ENCODE measurements around the gene MIA2. TPM values are rescaled to one million over a fixed set of nuclear protein-coding genes. Genes with fewer than 3 reads are reported as not detected.

The MIA2 gene
- total and polyA plus RNA-seq, 4 donors: 24.9 to 32.2 (median 28.3) TPM

DNA sequence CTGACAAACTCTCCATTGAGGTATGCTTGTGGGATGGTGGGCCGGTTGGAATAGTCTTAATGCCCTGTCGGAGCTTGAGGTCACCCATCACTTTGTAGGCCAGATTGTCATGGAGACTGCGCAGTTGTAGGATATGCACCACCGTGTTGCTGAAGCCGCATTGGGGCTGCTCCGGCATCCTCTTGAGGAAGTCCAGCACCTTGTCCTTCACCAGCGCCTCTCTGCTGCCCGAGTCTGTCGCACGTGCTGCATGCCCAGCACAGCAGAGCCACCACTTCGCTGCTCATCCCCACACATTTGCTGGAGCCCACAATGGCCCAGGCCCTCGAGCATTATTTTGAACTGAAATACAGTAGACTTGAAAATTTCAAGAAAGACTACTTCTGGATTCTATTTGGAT is 136.7 kb downstream of the MIA2 start:
- Histone ChIP-seq H3K9ac (ENCODE audit: insufficient read depth in 1 of 2, low read length in 2 of 2) (no peak overlapping the region), H3K4me3 (no peak overlapping the region), H3K27me3 (ENCODE audit: control insufficient read depth in 3 of 3, insufficient read depth in 3 of 3, low read length in 2 of 3) (no peaks in the 10 kb centered on the region), H3K9me3 (ENCODE audit: control insufficient read depth in 4 of 4, insufficient read depth in 3 of 4, low read length in 3 of 4) (no peaks in the 10 kb centered on the region), H3K27ac (ENCODE audit: low read depth in 1 of 2, low read length in 1 of 2) (no peak overlapping the region), H3K36me3 (ENCODE audit: control insufficient read depth in 4 of 4, insufficient read depth in 4 of 4, low read length in 4 of 4) (peaks cover 0 to 9% (median 1%) of the 10 kb centered on the region in 4 donors), H3K4me1 (ENCODE audit: control insufficient read depth in 5 of 5, insufficient read depth in 5 of 5, low read length in 5 of 5) (peaks cover 0 to 4% (median 0%) of the 10 kb centered on the region in 5 donors)
- DNase-seq (no peak), ATAC-seq (ENCODE audit: insufficient read depth, low FRiP score) (no peak)
- WGBS, 2 donors: 95 to 96% methylated on average over 12 of the region's 12 CpGs
- no peak for TF ChIP-seq CTCF (IDR thresholded peaks at IDR 0.05; ENCODE audit: control extremely low read depth, extremely low read depth)

DNA sequence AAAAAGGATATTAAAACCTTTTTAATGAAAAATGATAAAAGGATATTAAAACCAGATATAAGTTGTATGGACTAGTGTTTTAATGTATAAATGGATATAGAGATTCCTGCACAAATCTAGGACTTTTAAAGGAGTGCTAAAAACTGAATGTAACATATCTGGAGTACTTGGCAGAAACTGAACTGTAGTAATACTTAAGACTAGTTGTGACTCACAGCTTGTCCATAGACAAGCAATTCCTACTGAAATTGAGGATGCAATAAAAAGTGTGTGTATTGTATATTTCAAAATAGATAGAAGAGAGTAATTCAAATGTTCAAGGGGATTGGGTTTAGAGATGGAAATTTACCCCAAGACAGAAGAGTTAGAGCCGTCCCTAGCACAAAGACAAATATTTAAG is 138.9 kb downstream of the MIA2 start:
- no peak for TF ChIP-seq CTCF (IDR thresholded peaks at IDR 0.05; ENCODE audit: control extremely low read depth, extremely low read depth)
- H3K4me1 ChIP-seq (ENCODE audit: control insufficient read depth in 5 of 5, insufficient read depth in 5 of 5, low read length in 5 of 5): peaks cover 0 to 8% (median 0%) of the 10 kb centered on the region in 5 donors
- H3K27me3 ChIP-seq (ENCODE audit: control insufficient read depth in 3 of 3, insufficient read depth in 3 of 3, low read length in 2 of 3): no peaks in the 10 kb centered on the region
- no peak overlapping the region for H3K27ac ChIP-seq (ENCODE audit: low read depth in 1 of 2, low read length in 1 of 2)
- 94 to 96% methylated on average over 1 of the region's 1 CpG for WGBS, 2 donors
- ATAC-seq (ENCODE audit: insufficient read depth, low FRiP score): no peak
- no peak overlapping the region for H3K9ac ChIP-seq (ENCODE audit: insufficient read depth in 1 of 2, low read length in 2 of 2)
- DNase-seq: no peak
- peaks cover 0 to 6% (median 1%) of the 10 kb centered on the region in 4 donors for H3K36me3 ChIP-seq (ENCODE audit: control insufficient read depth in 4 of 4, insufficient read depth in 4 of 4, low read length in 4 of 4)
- no peak overlapping the region for H3K4me3 ChIP-seq
- no peaks in the 10 kb centered on the region for H3K9me3 ChIP-seq (ENCODE audit: control insufficient read depth in 4 of 4, insufficient read depth in 3 of 4, low read length in 3 of 4)

DNA sequence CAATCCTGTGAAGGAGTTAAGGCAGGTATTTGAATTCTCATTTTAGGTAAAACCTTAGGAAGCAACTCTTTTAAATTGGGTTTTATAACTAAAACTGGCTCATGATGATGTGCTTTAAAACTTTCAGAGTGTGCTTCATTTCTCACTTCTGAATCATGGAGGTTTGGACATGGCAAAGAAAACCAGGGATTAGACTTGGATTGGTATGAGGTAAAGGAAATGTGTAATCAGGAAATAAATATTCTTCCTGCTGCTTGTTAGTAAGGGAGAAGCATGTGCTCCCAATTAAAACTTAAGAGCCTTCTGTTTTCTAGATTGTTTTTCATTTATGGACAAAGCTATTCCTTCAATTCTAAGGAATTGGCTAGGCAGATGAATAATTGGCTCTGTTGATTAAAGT is 141.1 kb downstream of the MIA2 start:
- no peaks in the 10 kb centered on the region for H3K27me3 ChIP-seq (ENCODE audit: control insufficient read depth in 3 of 3, insufficient read depth in 3 of 3, low read length in 2 of 3)
- ATAC-seq (ENCODE audit: insufficient read depth, low FRiP score) (no peak), DNase-seq (no peak)
- H3K9ac ChIP-seq (ENCODE audit: insufficient read depth in 1 of 2, low read length in 2 of 2): no peak overlapping the region
- no peaks in the 10 kb centered on the region for H3K9me3 ChIP-seq (ENCODE audit: control insufficient read depth in 4 of 4, insufficient read depth in 3 of 4, low read length in 3 of 4)
- no peak for TF ChIP-seq CTCF (IDR thresholded peaks at IDR 0.05; ENCODE audit: control extremely low read depth, extremely low read depth)
- no peak overlapping the region for H3K27ac ChIP-seq (ENCODE audit: low read depth in 1 of 2, low read length in 1 of 2)
- peaks cover 0 to 6% (median 1%) of the 10 kb centered on the region in 4 donors for H3K36me3 ChIP-seq (ENCODE audit: control insufficient read depth in 4 of 4, insufficient read depth in 4 of 4, low read length in 4 of 4)
- peaks cover 0 to 5% (median 0%) of the 10 kb centered on the region in 5 donors for H3K4me1 ChIP-seq (ENCODE audit: control insufficient read depth in 5 of 5, insufficient read depth in 5 of 5, low read length in 5 of 5)
- no peak overlapping the region for H3K4me3 ChIP-seq

Measured in lung (tissue), 12 donors.